Measurements from ENCODE around the gene TRMT11. TPM values are rescaled to one million over a fixed set of nuclear protein-coding genes. Genes with fewer than 3 reads are reported as not detected.

The TRMT11 gene
- total and polyA plus RNA-seq, 10 of the 15 experiments (the other 5 are each of a cell fraction or from before 2014, with no cell fraction given), result 34.0 to 81.1 (median 43.7) TPM

DNA sequence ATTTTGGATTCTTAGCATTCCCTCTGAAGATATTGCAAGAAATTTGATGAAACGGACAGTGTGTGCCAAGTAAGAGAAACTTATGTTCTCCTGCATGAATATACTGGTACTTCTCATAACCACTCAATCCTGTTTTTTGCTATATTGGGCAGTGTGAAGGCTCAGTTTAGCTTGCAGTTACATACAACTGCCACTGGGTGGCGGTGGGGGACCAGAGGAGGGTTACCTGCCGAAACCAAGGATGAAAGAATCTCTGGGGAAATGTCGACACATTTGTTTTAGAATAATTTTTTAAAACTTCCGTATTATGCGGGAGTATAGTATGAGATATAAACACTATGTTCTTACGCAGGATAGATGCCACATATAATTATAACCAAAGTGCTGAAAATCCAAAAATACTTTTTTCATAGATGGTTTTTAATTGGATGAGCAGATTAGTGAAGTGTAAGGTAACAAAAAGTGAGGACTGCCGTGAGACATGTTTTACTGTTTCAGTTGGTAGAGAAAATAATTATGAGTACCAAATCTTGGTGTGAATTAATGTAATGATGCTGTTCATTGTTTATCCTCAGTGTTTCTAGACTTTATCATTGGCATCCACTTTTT is 9.7 kb downstream of the TRMT11 start:
- H3K4me1 ChIP-seq (ENCODE audit: control insufficient read depth, insufficient read depth, low read length), result no peaks in the 10 kb centered on the region
- peak; percentile 90 for ATAC-seq
- no peak overlapping the region for H3K4me3 ChIP-seq
- SMC1A ChIA-PET (ENCODE audit: uncharacterized antibody, unreplicated experiment), result interaction anchor here (0.7 to 6.3 kb wide), 18 partner anchors 8 to 1417 kb away, joined by 3 to 39 read pairs (median 4); partner anchors contain the start of gene TRMT11
- no peaks in the 10 kb centered on the region for H3K27me3 ChIP-seq (replicated peaks in 1 of 2; ENCODE audit: control insufficient read depth in 2 of 2, insufficient read depth in 2 of 2, low read length in 1 of 2)
- H3K27ac ChIP-seq (ENCODE audit: control insufficient read depth, insufficient read depth), result no peak overlapping the region
- CTCF ChIA-PET, result interaction anchor here (0.6 to 7.1 kb wide), 41 partner anchors 7 to 661 kb away, joined by 3 to 68 read pairs (median 4); partner anchors contain the start of genes CENPW, HINT3 and TRMT11
- no peaks in the 10 kb centered on the region for H4K20me1 ChIP-seq (ENCODE audit: control insufficient read depth, insufficient read depth)
- DNase-seq (ENCODE audit: low read depth, low spot score), result peak; percentile 28
- in situ Hi-C loops (cut with MboI), result loop anchor here (10.0 kb wide), 1 partner anchor 1129 kb away; no protein-coding TSS in a partner anchor
- peak overlapping the region; percentile 36 for H2AFZ ChIP-seq (ENCODE audit: control insufficient read depth, low read depth, low read length)
- no TSS peak for BruUV-seq (replicated peaks)
- POLR2A ChIA-PET, result interaction anchor here (0.7 to 1.7 kb wide), 4 partner anchors 9 to 210 kb away, joined by 3 to 10 read pairs (median 3); partner anchors contain the start of gene TRMT11
- peaks cover 0 to 18% of the 10 kb centered on the region in 2 experiments; a peak in 1 of 4 replicates for H3K36me3 ChIP-seq (ENCODE audit: control insufficient read depth in 2 of 2, insufficient read depth in 2 of 2, low read length in 1 of 2)
- RAD21 ChIA-PET (ENCODE audit: unreplicated experiment), result interaction anchor here (0.7 to 2.7 kb wide), 10 partner anchors 9 to 661 kb away, joined by 3 to 17 read pairs (median 4); partner anchors contain the start of gene TRMT11
- H3K9ac ChIP-seq (ENCODE audit: control insufficient read depth, insufficient read depth, low read length), result no peak overlapping the region
- 2% methylated on average over 8 of the region's 8 CpGs for WGBS (ENCODE audit: insufficient coverage, insufficient replicate concordance, low lambda C conversion rate, missing lambda C conversion rate)
- TF ChIP-seq MEF2B (IDR thresholded peaks at IDR 0.05; ENCODE audit: partially characterized antibody, poor library complexity, severe bottlenecking) (peak; percentile 82), ZNF274 (IDR thresholded peaks at IDR 0.05; ENCODE audit: insufficient read depth, insufficient read length) (no peak), SMC3 (IDR thresholded peaks at IDR 0.05; ENCODE audit: borderline replicate concordance, low read length) (peak; percentile 64; the same call in 1 of the 2 replicates), YBX1 (IDR thresholded peaks at IDR 0.05) (peak; percentile 39; the same call in 1 of the 2 replicates), RELA (IDR thresholded peaks at IDR 0.05; ENCODE audit: borderline replicate concordance, partially characterized antibody) (no peak), POU2F2 (IDR thresholded peaks at IDR 0.05; ENCODE audit: borderline replicate concordance, low read depth, low read length) (0 out of 3 replicates have a peak, but pooled peaks have one; percentile 10), RAD21 (IDR thresholded peaks at IDR 0.05; ENCODE audit: insufficient read depth, low read depth, low read length) (peak; percentile 87), YY1 (IDR thresholded peaks at IDR 0.05; ENCODE audit: low read depth, low read length) (peak; percentile 54; the same call in 1 of the 2 replicates)
- TF ChIP-seq, protein P1, sequence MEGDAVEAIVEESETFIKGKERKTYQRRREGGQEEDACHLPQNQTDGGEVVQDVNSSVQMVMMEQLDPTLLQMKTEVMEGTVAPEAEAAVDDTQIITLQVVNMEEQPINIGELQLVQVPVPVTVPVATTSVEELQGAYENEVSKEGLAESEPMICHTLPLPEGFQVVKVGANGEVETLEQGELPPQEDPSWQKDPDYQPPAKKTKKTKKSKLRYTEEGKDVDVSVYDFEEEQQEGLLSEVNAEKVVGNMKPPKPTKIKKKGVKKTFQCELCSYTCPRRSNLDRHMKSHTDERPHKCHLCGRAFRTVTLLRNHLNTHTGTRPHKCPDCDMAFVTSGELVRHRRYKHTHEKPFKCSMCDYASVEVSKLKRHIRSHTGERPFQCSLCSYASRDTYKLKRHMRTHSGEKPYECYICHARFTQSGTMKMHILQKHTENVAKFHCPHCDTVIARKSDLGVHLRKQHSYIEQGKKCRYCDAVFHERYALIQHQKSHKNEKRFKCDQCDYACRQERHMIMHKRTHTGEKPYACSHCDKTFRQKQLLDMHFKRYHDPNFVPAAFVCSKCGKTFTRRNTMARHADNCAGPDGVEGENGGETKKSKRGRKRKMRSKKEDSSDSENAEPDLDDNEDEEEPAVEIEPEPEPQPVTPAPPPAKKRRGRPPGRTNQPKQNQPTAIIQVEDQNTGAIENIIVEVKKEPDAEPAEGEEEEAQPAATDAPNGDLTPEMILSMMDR (IDR thresholded peaks at IDR 0.05 in 2 of 3, conservative IDR thresholded peaks at IDR 0.05 in 1 of 3; ENCODE audit: control insufficient read depth in 2 of 3, extremely low read depth in 1 of 3, insufficient read depth in 1 of 3, low read depth in 3 of 3, low read length in 3 of 3), result peak; percentile 94 to 96 (median 95)
- peak; percentile 66 for FAIRE-seq
- intact Hi-C loops (cut with micrococcal nuclease; ENCODE audit: unreplicated experiment), result loop anchor here (2.0 to 10.0 kb wide), 4 partner anchors 175 to 1125 kb away; no protein-coding TSS in a partner anchor
- peaks cover 42% of the 10 kb centered on the region for H3K79me2 ChIP-seq (ENCODE audit: control insufficient read depth, insufficient read depth, low read length)
- peak overlapping the region; percentile 62 for H3K4me2 ChIP-seq (ENCODE audit: control insufficient read depth, insufficient read depth)
- no peaks in the 10 kb centered on the region for H3K9me3 ChIP-seq (replicated peaks; ENCODE audit: control insufficient read depth, insufficient read depth, low read length)
